Neural cell (in vitro differentiated cells): ENCODE results near the gene INPP4B. TPM values are rescaled to one million over a fixed set of nuclear protein-coding genes. Genes with fewer than 3 reads are reported as not detected.

ENCODE experiments used
- H2AFZ ChIP-seq: fragments of 200-600, 300-800 bp; sonication (generic), shearing (Covaris generic); 2 replicates; pipeline ENCODE4 v1.6.0; 2014; ENCODE audit warnings: low read depth, mild to moderate bottlenecking, antibody characterized with exemption, low read length, moderate library complexity
- H3F3A ChIP-seq: fragments of 200-600 bp; shearing (Covaris generic); 2 replicates; pipeline ENCODE4 v1.6.1; 2016; ENCODE audit warnings: mild to moderate bottlenecking, moderate library complexity, mixed read lengths, antibody characterized with exemption, low read length; ENCODE audit not compliant: insufficient read depth, poor library complexity, severe bottlenecking
- H3K27ac ChIP-seq: fragments of 200-600, 300-800 bp; sonication (generic), shearing (Covaris generic); 2 replicates; pipeline ENCODE4 v1.5.1; 2014; ENCODE audit warnings: mild to moderate bottlenecking, low read length, moderate library complexity
- H3K27me3 ChIP-seq: fragments of 300-800, 200-600 bp; sonication (generic), shearing (Covaris generic); 2 replicates; pipeline ENCODE4 v1.6.0; 2014; ENCODE audit warnings: mild to moderate bottlenecking, low read depth, low read length, moderate library complexity; ENCODE audit not compliant: insufficient read depth
- H3K36me3 ChIP-seq: fragments of 300-800, 200-600 bp; sonication (generic), shearing (Covaris generic); 2 replicates; pipeline ENCODE4 v1.5.1; 2014; ENCODE audit warnings: mild to moderate bottlenecking, antibody characterized with exemption, low read length, moderate library complexity; ENCODE audit not compliant: insufficient read depth
- H3K4me2 ChIP-seq: fragments of 300-800, 200-600 bp; sonication (generic), shearing (Covaris generic); 2 replicates; pipeline ENCODE4 v1.6.0; 2014; ENCODE audit warnings: mild to moderate bottlenecking, low read length
- H3K4me3 ChIP-seq: fragments of 300-800, 200-600 bp; sonication (generic), shearing (Covaris generic); 2 replicates; pipeline ENCODE4 v1.5.1; 2014; ENCODE audit warnings: mild to moderate bottlenecking, low read length, moderate library complexity
- H3K79me2 ChIP-seq: fragments of 200-600 bp; shearing (Covaris generic); replicated peaks from 2 replicates; pipeline ENCODE4 v1.6.0; 2014; ENCODE audit warnings: mild to moderate bottlenecking, low read length, moderate library complexity; ENCODE audit not compliant: insufficient read depth
- H3K9ac ChIP-seq: fragments of 300-800, 200-600 bp; sonication (generic), shearing (Covaris generic); 2 replicates; pipeline ENCODE4 v1.6.1; 2016; ENCODE audit warnings: mild to moderate bottlenecking, low read length, mixed read lengths
- H3K9me2 ChIP-seq: fragments of 200-600 bp; shearing (Covaris generic); 2 replicates; pipeline ENCODE4 v1.6.1; 2016; ENCODE audit warnings: mild to moderate bottlenecking, low read length, mixed read lengths; ENCODE audit not compliant: insufficient read depth
- H3K9me3 ChIP-seq: fragments of 200-600, 300-800 bp; sonication (generic), shearing (Covaris generic); 2 replicates; pipeline ENCODE4 v1.6.1; 2016; ENCODE audit warnings: mild to moderate bottlenecking, mixed run types, low read length, moderate library complexity, mixed read lengths
- H4K20me1 ChIP-seq: fragments of 200-600 bp; shearing (Covaris generic); 2 replicates; pipeline ENCODE4 v1.6.1; 2016; ENCODE audit warnings: mild to moderate bottlenecking, mixed run types; ENCODE audit not compliant: insufficient read depth
- EP300 ChIP-seq: fragments of 450-650 bp; conservative IDR thresholded peaks from 2 replicates; pipeline ENCODE4 v1.6.1; 2014; ENCODE audit warnings: antibody characterized with exemption, mild to moderate bottlenecking, moderate library complexity; ENCODE audit not compliant: poor library complexity, severe bottlenecking
- MXI1 ChIP-seq: fragments of 450-650 bp; conservative IDR thresholded peaks from 2 replicates; pipeline ENCODE4 v1.6.1; 2014; ENCODE audit warnings: antibody characterized with exemption, mild to moderate bottlenecking; ENCODE audit not compliant: poor library complexity, severe bottlenecking
- POLR2AphosphoS5 ChIP-seq: IDR thresholded peaks from 2 replicates; pipeline ENCODE4 v1.6.1; 2012
- RAD21 ChIP-seq: fragments of 450-650 bp; conservative IDR thresholded peaks from 2 replicates; pipeline ENCODE4 v1.6.1; 2014; ENCODE audit warnings: antibody characterized with exemption, mild to moderate bottlenecking, moderate library complexity
- TAF1 ChIP-seq: IDR thresholded peaks from 2 replicates; pipeline ENCODE4 v1.6.1; 2012; ENCODE audit warnings: low read depth
- polyA plus RNA-seq: library from polyadenylated mRNA; depleted of rRNA; stranded (reverse); fragments of >200 nt; gene quantifications from 2 replicates; pipeline ENCODE4 v1.2.3, GENCODE V29; 2014
- TF ChIP-seq, protein P1 (sequence below): IDR thresholded peaks from 2 replicates; pipeline ENCODE4 v1.6.1; 2012; ENCODE audit warnings: borderline replicate concordance
- TF ChIP-seq, protein P2 (sequence below): fragments of 450-650 bp; IDR thresholded peaks from 2 replicates; pipeline ENCODE4 v1.5.1; 2014; ENCODE audit warnings: antibody characterized with exemption, mild to moderate bottlenecking, moderate library complexity; ENCODE audit not compliant: poor library complexity, severe bottlenecking

The INPP4B gene
- polyA plus RNA-seq, 1 donor from 2014 or later: 0.30 TPM

DNA sequence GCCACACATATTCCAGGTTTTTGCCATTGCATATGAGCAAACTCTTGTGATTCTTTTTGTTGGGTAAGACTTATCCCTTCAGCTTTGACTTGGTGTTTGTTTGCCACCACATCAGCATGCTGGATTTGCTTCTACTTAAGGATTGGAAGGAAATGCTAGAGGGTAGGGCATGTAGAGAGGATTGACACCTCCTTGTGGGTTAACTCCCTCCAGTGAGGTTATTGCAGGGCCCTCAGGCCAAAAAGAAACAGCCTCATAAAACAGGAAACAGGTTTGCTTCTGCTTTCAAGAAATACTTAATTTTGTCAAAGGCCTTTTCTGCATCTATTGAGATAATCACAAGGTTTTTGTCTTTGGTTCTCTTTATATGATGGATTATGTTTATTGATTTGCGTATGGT is 15.2 kb upstream of the INPP4B start:
- Histone ChIP-seq H3K36me3 (no peaks in the 10 kb centered on the region), H3K27ac (no peak overlapping the region)

DNA sequence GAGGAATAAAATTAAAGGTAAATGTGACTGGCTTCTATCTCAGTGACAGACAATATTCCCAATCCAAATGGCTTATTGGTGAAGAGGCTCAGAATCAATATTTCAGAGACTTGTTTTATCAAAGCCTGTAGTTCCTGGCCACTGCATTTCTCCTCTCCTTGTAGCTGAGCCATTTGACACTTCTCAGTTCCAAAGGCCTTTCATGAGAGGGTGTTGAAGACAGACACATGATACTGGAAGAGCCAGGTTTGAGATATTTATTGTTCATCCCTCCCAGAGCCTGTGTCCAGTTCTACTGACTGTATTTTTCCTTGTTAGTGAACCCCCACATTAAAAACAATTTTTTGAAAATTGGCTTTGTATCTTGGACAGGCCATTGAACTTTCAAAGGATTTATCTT is 12.9 kb upstream of the INPP4B start:
- no peak overlapping the region for H3K4me3 ChIP-seq
- H3K79me2 ChIP-seq: no peaks in the 10 kb centered on the region
- no peak overlapping the region for H3K27ac ChIP-seq
- TF ChIP-seq MXI1 (no peak), RAD21 (no peak), EP300 (no peak), TAF1 (no peak)
- TF ChIP-seq, protein P1, sequence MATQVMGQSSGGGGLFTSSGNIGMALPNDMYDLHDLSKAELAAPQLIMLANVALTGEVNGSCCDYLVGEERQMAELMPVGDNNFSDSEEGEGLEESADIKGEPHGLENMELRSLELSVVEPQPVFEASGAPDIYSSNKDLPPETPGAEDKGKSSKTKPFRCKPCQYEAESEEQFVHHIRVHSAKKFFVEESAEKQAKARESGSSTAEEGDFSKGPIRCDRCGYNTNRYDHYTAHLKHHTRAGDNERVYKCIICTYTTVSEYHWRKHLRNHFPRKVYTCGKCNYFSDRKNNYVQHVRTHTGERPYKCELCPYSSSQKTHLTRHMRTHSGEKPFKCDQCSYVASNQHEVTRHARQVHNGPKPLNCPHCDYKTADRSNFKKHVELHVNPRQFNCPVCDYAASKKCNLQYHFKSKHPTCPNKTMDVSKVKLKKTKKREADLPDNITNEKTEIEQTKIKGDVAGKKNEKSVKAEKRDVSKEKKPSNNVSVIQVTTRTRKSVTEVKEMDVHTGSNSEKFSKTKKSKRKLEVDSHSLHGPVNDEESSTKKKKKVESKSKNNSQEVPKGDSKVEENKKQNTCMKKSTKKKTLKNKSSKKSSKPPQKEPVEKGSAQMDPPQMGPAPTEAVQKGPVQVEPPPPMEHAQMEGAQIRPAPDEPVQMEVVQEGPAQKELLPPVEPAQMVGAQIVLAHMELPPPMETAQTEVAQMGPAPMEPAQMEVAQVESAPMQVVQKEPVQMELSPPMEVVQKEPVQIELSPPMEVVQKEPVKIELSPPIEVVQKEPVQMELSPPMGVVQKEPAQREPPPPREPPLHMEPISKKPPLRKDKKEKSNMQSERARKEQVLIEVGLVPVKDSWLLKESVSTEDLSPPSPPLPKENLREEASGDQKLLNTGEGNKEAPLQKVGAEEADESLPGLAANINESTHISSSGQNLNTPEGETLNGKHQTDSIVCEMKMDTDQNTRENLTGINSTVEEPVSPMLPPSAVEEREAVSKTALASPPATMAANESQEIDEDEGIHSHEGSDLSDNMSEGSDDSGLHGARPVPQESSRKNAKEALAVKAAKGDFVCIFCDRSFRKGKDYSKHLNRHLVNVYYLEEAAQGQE: no peak
- TF ChIP-seq, protein P2, sequence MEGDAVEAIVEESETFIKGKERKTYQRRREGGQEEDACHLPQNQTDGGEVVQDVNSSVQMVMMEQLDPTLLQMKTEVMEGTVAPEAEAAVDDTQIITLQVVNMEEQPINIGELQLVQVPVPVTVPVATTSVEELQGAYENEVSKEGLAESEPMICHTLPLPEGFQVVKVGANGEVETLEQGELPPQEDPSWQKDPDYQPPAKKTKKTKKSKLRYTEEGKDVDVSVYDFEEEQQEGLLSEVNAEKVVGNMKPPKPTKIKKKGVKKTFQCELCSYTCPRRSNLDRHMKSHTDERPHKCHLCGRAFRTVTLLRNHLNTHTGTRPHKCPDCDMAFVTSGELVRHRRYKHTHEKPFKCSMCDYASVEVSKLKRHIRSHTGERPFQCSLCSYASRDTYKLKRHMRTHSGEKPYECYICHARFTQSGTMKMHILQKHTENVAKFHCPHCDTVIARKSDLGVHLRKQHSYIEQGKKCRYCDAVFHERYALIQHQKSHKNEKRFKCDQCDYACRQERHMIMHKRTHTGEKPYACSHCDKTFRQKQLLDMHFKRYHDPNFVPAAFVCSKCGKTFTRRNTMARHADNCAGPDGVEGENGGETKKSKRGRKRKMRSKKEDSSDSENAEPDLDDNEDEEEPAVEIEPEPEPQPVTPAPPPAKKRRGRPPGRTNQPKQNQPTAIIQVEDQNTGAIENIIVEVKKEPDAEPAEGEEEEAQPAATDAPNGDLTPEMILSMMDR: no peak
- H3F3A ChIP-seq: no peaks in the 10 kb centered on the region
- no peaks in the 10 kb centered on the region for H3K36me3 ChIP-seq
- H4K20me1 ChIP-seq: no peaks in the 10 kb centered on the region
- H2AFZ ChIP-seq: no peak overlapping the region
- no peaks in the 10 kb centered on the region for H3K9me2 ChIP-seq
- H3K27me3 ChIP-seq: no peaks in the 10 kb centered on the region
- H3K9me3 ChIP-seq: no peaks in the 10 kb centered on the region
- no peak overlapping the region for H3K4me2 ChIP-seq
- no peak overlapping the region for H3K9ac ChIP-seq

More for the DNA sequence above, 15.2 kb upstream of the INPP4B start:
- no peaks in the 10 kb centered on the region for H3K9me2 ChIP-seq
- H3F3A ChIP-seq: no peaks in the 10 kb centered on the region
- no peak overlapping the region for H3K4me2 ChIP-seq
- no peaks in the 10 kb centered on the region for H3K79me2 ChIP-seq
- no peak overlapping the region for H3K9ac ChIP-seq
- no peaks in the 10 kb centered on the region for H4K20me1 ChIP-seq
- no peaks in the 10 kb centered on the region for H3K9me3 ChIP-seq
- no peak overlapping the region for H3K4me3 ChIP-seq
- no peaks in the 10 kb centered on the region for H3K27me3 ChIP-seq
- H2AFZ ChIP-seq: no peak overlapping the region
- TF ChIP-seq POLR2AphosphoS5 (no peak), MXI1 (no peak), RAD21 (no peak)

DNA sequence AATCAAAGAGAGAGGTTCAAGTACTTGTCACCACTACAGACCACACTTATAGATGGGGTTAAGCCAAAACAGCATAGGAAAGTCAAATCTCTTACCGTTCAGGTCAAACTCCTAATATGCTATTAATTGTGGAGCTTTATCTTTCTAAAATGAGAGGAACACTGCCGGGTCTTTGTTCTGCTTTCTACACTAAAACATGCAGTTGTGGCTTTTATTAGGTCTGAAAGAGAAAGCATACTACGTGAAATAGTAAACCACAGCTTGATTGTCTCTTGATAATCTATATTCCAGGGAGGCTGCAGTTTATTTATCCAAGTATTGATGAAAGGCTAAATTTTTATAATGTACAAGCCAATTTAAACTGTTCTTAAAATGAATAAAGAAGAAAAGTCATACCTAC is 12.3 kb upstream of the INPP4B start:
- TF ChIP-seq, protein P2: no peak
- TF ChIP-seq MXI1: no peak
- Histone ChIP-seq H3K9me2 (no peaks in the 10 kb centered on the region), H3K36me3 (no peaks in the 10 kb centered on the region), H3F3A (no peaks in the 10 kb centered on the region), H4K20me1 (no peaks in the 10 kb centered on the region), H3K4me2 (no peak overlapping the region), H2AFZ (no peak overlapping the region), H3K4me3 (no peak overlapping the region), H3K79me2 (no peaks in the 10 kb centered on the region), H3K27me3 (no peaks in the 10 kb centered on the region), H3K27ac (no peak overlapping the region), H3K9ac (no peak overlapping the region), H3K9me3 (no peaks in the 10 kb centered on the region)
